HUES48 (cell line): ENCODE measurements around the gene MREG.

ENCODE experiments used
- H3K27ac ChIP-seq: one replicate; pipeline ENCODE4 v1.7.0; 2013; ENCODE audit warnings: low read depth, low read length, inconsistent platforms
- H3K27me3 ChIP-seq: 2 replicates; pipeline ENCODE4 v1.6.1; 2013; ENCODE audit warnings: mild to moderate bottlenecking, low read length; ENCODE audit not compliant: control insufficient read depth, insufficient read depth
- H3K36me3 ChIP-seq: 2 replicates; pipeline ENCODE4 v1.6.1; 2013; ENCODE audit warnings: low read length; ENCODE audit not compliant: control insufficient read depth, insufficient read depth
- H3K4me1 ChIP-seq: 2 replicates; pipeline ENCODE4 v1.6.1; 2013; ENCODE audit warnings: mild to moderate bottlenecking, low read length; ENCODE audit not compliant: control insufficient read depth, insufficient read depth
- H3K4me3 ChIP-seq: 2 replicates; pipeline ENCODE4 v1.5.1; 2013; ENCODE audit warnings: mild to moderate bottlenecking, low read depth, low read length
- H3K9ac ChIP-seq: 2 replicates; pipeline ENCODE4 v1.6.1; 2013; ENCODE audit warnings: mild to moderate bottlenecking, low read depth, low read length, moderate library complexity
- H3K9me3 ChIP-seq: 2 replicates; pipeline ENCODE4 v1.6.1; 2013; ENCODE audit warnings: low read length; ENCODE audit not compliant: control insufficient read depth, insufficient read depth

MREG gene

GRCh38 chr2:216043949-216044348 lies 30.6 kb upstream of the MREG start:
- H3K36me3 ChIP-seq: peaks cover 42% of the 10 kb centered on the region
- H3K27ac ChIP-seq: no peak overlapping the region
- H3K27me3 ChIP-seq: no peaks in the 10 kb centered on the region
- H3K4me3 ChIP-seq: no peak overlapping the region
- H3K4me1 ChIP-seq: no peaks in the 10 kb centered on the region
- H3K9ac ChIP-seq: no peak overlapping the region
- H3K9me3 ChIP-seq: no peaks in the 10 kb centered on the region

- no peak overlapping the region for H3K4me3 ChIP-seq
- H3K27me3 ChIP-seq: no peaks in the 10 kb centered on the region
- H3K27ac ChIP-seq: no peak overlapping the region
- H3K9ac ChIP-seq: no peak overlapping the region
- H3K9me3 ChIP-seq: no peaks in the 10 kb centered on the region
- H3K4me1 ChIP-seq: no peaks in the 10 kb centered on the region
- peaks cover 34% of the 10 kb centered on the region for H3K36me3 ChIP-seq
These were observed 28.1 kb upstream of the MREG start for GRCh38 chr2:216041438-216041837.

GRCh38 chr2:216039918-216040317 lies 26.6 kb upstream of the MREG start:
- Histone ChIP-seq H3K27ac (no peak overlapping the region), H3K4me1 (no peaks in the 10 kb centered on the region), H3K27me3 (no peaks in the 10 kb centered on the region), H3K36me3 (peaks cover 29% of the 10 kb centered on the region), H3K9me3 (no peaks in the 10 kb centered on the region), H3K9ac (no peak overlapping the region), H3K4me3 (no peak overlapping the region)

- no peaks in the 10 kb centered on the region for H3K9me3 ChIP-seq
- H3K9ac ChIP-seq: no peak overlapping the region
- H3K4me3 ChIP-seq: no peak overlapping the region
- H3K27me3 ChIP-seq: no peaks in the 10 kb centered on the region
- H3K27ac ChIP-seq: no peak overlapping the region
- peaks cover 5% of the 10 kb centered on the region; the same call in 1 of the 2 replicates for H3K4me1 ChIP-seq
- H3K36me3 ChIP-seq: peaks cover 9% of the 10 kb centered on the region; the same call in 1 of the 2 replicates
These were observed 20.7 kb upstream of the MREG start for GRCh38 chr2:216034065-216034464.

- Histone ChIP-seq H3K27me3 (no peaks in the 10 kb centered on the region), H3K36me3 (peaks cover 9% of the 10 kb centered on the region; the same call in 1 of the 2 replicates), H3K9me3 (no peaks in the 10 kb centered on the region), H3K9ac (no peak overlapping the region), H3K4me3 (no peak overlapping the region), H3K4me1 (peaks cover 5% of the 10 kb centered on the region; the same call in 1 of the 2 replicates), H3K27ac (no peak overlapping the region)
These were observed 20.1 kb upstream of the MREG start for GRCh38 chr2:216033403-216033802.

- peaks cover 6% of the 10 kb centered on the region; the same call in 1 of the 2 replicates for H3K36me3 ChIP-seq
- H3K4me1 ChIP-seq: peaks cover 5% of the 10 kb centered on the region; the same call in 1 of the 2 replicates
- H3K4me3 ChIP-seq: no peak overlapping the region
- no peaks in the 10 kb centered on the region for H3K9me3 ChIP-seq
- no peaks in the 10 kb centered on the region for H3K27me3 ChIP-seq
- no peak overlapping the region for H3K27ac ChIP-seq
- H3K9ac ChIP-seq: no peak overlapping the region
These were observed 18.8 kb upstream of the MREG start for GRCh38 chr2:216031960-216032689.

- no peaks in the 10 kb centered on the region for H3K9me3 ChIP-seq
- H3K27ac ChIP-seq: no peak overlapping the region
- H3K4me3 ChIP-seq: no peak overlapping the region
- peaks cover 5% of the 10 kb centered on the region; the same call in 1 of the 2 replicates for H3K4me1 ChIP-seq
- H3K36me3 ChIP-seq: peaks cover 5% of the 10 kb centered on the region; the same call in 1 of the 2 replicates
- no peaks in the 10 kb centered on the region for H3K27me3 ChIP-seq
- no peak overlapping the region for H3K9ac ChIP-seq
These were observed 16.9 kb upstream of the MREG start for GRCh38 chr2:216030216-216030615.

GRCh38 chr2:216029416-216030129 lies 16.2 kb upstream of the MREG start:
- Histone ChIP-seq H3K27me3 (no peaks in the 10 kb centered on the region), H3K36me3 (peaks cover 5% of the 10 kb centered on the region; the same call in 1 of the 2 replicates), H3K9me3 (no peaks in the 10 kb centered on the region), H3K9ac (no peak overlapping the region), H3K27ac (no peak overlapping the region), H3K4me1 (peaks cover 5% of the 10 kb centered on the region; the same call in 1 of the 2 replicates), H3K4me3 (no peak overlapping the region)

GRCh38 chr2:216024779-216025336 lies 11.5 kb upstream of the MREG start:
- no peak overlapping the region for H3K4me3 ChIP-seq
- H3K27ac ChIP-seq: no peak overlapping the region
- H3K9ac ChIP-seq: no peak overlapping the region
- no peaks in the 10 kb centered on the region for H3K9me3 ChIP-seq
- H3K36me3 ChIP-seq: peaks cover 4% of the 10 kb centered on the region; the same call in 1 of the 2 replicates
- no peaks in the 10 kb centered on the region for H3K27me3 ChIP-seq
- no peaks in the 10 kb centered on the region for H3K4me1 ChIP-seq

GRCh38 chr2:216023055-216023648 lies 9.8 kb upstream of the MREG start:
- Histone ChIP-seq H3K27ac (no peak overlapping the region), H3K36me3 (no peaks in the 10 kb centered on the region), H3K9me3 (no peaks in the 10 kb centered on the region), H3K4me3 (no peak overlapping the region), H3K27me3 (no peaks in the 10 kb centered on the region), H3K4me1 (no peaks in the 10 kb centered on the region), H3K9ac (no peak overlapping the region)
